ENCODE measurements around the gene LMTK2.

LMTK2 gene

DNA sequence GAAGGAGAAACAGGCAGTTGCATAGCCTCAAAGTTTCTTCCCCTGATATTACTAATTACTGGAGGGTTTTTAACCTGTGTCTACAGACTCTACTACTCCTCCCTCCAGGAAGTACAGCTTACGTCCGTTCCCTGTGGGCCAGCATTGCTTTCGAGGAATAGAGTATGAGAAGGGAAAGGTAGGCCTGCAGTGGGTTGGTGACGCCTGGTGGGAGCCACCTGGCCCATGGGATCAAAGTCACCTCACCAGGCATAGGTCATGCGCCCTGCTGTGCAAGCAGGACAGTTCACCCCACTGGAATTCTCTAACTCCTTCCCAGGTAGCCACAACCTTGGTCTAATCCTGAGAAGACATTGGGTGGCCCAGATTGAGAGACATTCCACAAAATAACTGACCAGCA, 29.8 kb downstream of the LMTK2 start:
- DNase-seq (ENCODE audit: low read depth), result no peak
- no peak overlapping the region for H3K4me3 ChIP-seq (ENCODE audit: low read depth, low read length)
- TF ChIP-seq, protein P1, sequence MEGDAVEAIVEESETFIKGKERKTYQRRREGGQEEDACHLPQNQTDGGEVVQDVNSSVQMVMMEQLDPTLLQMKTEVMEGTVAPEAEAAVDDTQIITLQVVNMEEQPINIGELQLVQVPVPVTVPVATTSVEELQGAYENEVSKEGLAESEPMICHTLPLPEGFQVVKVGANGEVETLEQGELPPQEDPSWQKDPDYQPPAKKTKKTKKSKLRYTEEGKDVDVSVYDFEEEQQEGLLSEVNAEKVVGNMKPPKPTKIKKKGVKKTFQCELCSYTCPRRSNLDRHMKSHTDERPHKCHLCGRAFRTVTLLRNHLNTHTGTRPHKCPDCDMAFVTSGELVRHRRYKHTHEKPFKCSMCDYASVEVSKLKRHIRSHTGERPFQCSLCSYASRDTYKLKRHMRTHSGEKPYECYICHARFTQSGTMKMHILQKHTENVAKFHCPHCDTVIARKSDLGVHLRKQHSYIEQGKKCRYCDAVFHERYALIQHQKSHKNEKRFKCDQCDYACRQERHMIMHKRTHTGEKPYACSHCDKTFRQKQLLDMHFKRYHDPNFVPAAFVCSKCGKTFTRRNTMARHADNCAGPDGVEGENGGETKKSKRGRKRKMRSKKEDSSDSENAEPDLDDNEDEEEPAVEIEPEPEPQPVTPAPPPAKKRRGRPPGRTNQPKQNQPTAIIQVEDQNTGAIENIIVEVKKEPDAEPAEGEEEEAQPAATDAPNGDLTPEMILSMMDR (conservative IDR thresholded peaks at IDR 0.05; ENCODE audit: low read depth, low read length), result no peak

DNA sequence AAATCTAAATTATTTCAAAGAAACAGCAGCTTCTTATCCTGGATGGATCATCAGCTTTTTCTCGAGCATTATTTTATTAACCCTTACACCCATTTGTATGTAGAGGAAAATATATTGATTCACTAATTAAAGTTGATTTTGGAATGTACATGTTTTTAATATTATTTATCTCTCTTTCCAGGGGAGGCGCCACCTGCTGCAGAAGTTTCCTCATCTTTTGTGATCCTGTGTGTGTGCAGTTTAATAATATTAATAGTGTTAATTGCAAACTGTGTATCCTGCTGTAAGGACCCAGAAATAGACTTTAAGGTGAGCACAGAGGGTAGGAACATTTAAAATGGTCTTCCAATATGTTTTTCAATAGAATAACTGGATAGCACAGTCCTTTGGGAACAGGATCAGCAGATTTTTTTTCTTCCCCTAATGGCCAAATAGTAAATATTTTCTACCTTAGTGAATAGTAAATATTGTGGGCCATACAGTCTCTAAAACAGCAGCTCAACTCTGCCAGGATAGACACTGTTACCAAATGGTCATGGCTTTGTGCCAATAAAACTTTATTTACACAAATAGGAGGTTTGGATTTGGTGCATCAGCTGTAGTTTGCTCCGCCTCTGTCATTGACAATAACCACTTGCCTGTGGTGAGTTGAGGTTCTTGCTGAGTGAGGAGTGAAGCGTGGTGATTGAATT, 30.6 kb downstream of the LMTK2 start:
- TF ChIP-seq, protein P1 (conservative IDR thresholded peaks at IDR 0.05; ENCODE audit: low read depth, low read length), result no peak
- DNase-seq (ENCODE audit: low read depth), result no peak
- H3K4me3 ChIP-seq (ENCODE audit: low read depth, low read length), result no peak overlapping the region

DNA sequence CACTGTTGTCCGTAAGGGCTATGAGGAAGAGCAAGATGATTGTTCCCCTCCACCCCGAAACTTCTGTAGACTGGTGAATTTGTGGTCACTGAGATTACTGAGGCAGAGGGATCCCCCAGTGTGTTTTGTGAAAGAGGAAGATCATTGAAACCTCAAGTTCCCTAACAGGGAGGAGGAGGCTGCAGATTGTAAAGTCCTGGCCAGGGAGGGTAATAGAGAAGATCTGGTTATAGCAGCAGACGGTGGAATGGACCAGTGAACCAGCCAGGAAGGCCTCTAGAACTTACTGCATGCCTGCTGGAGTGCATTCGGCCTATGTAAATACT, 31.1 kb downstream of the LMTK2 start:
- TF ChIP-seq, protein P1 (conservative IDR thresholded peaks at IDR 0.05; ENCODE audit: low read depth, low read length), result no peak
- H3K4me3 ChIP-seq (ENCODE audit: low read depth, low read length), result no peak overlapping the region
- DNase-seq (ENCODE audit: low read depth), result no peak

DNA sequence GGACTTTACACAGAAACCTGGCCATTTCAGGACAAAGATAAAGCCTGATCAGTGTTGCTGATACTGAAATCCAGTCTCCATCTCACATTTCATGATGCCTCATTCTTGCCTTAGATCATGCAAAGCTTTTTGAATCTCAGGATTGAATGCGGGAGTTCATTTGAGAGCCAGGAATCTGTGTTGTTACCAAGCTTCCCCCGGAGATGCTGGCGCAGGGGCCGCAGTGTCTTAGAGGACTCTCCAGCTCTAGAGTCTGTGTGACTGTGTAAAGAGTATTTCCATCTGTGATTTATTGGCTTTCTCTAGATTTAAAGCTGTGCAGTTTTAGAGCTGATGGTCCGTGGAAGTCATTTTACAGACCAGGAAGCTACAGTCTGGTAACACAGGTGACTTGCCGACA, 32.0 kb downstream of the LMTK2 start:
- no peak overlapping the region for H3K4me3 ChIP-seq (ENCODE audit: low read depth, low read length)
- no peak for DNase-seq (ENCODE audit: low read depth)
- TF ChIP-seq, protein P1 (conservative IDR thresholded peaks at IDR 0.05; ENCODE audit: low read depth, low read length), result no peak

DNA sequence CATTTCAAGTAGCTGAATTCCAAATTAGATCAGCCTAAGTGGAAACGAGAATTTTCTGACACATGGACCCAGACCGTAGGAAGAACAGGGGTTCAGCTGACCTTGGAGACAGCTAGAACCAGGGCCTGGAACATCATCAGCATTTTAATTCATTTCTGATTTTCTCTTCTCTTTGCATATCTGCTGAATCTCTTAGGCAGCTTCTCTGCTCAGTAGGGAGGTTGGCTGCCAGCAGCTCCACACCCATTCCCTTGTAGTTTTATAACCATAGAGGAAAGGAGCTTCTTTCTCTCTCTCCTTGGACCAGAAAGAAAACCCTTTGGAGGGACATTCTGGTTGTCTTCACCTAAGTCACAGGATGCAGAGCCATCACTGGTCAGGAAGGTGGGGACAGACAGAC, 36.0 kb downstream of the LMTK2 start:
- no peak overlapping the region for H3K4me3 ChIP-seq (ENCODE audit: low read depth, low read length)
- TF ChIP-seq, protein P1 (conservative IDR thresholded peaks at IDR 0.05; ENCODE audit: low read depth, low read length), result no peak
- DNase-seq (ENCODE audit: low read depth), result no peak

DNA sequence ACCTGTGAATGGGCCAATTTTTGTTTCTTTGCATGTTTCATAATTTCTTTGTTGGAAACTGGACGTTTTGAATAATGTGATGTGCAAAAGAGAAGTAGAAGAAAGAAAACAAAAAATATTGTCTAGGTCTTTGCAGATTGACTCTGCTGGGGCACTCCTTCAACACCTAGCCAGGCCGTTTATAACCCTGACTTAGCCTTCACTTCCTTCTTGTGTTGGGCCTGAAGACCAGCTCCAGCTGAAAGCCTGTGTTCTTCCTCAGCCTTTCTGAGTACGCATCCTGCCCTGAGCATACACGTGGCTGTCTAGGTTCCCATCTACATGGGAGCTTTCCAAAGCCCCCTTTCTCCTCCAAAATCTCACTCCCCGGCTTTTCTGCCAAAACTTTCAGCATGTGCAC, 41.9 kb downstream of the LMTK2 start:
- no peak for DNase-seq (ENCODE audit: low read depth)
- TF ChIP-seq, protein P1 (conservative IDR thresholded peaks at IDR 0.05; ENCODE audit: low read depth, low read length), result no peak
- no peak overlapping the region for H3K4me3 ChIP-seq (ENCODE audit: low read depth, low read length)

DNA sequence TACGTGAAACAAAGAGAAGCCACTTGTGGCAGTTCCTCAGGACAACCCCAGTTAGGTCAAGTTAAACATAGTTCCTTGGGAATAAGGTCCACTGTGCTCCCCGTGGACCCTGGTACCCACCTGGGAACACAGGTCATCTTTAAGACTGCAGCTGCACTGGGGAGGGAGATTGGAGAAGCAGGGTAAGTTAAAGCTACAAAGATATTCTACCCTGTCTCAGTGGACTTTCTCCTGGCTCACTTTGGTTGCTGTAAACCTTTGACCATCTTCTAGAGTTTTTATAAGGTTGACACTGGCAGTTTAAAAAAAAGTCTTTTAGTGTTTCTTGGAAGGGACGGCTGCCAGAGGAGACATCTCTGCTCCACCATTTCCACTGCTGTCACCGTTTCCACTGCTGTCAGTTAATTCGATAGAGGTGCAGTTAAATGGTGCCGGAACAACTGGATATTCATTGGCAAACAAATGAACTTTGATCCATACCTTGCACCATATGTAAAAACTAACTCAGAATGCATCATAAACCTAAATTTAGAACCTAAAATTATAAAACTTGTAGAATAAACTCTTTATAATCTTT, 42.5 kb downstream of the LMTK2 start:
- TF ChIP-seq, protein P1 (conservative IDR thresholded peaks at IDR 0.05; ENCODE audit: low read depth, low read length), result no peak
- no peak overlapping the region for H3K4me3 ChIP-seq (ENCODE audit: low read depth, low read length)
- no peak for DNase-seq (ENCODE audit: low read depth)
